Activated gamma-delta T cell (primary cell): ENCODE results near the gene ANKMY2.
A peak's percentile ranks its signal among the peaks of the same experiment; 100 is the strongest.
"Not testable (repeated sequence)": the region's sequence is repeated elsewhere in the genome, so short reads cannot be mapped to it uniquely, and the experiment has no call there.

Experiments used
- DNase-seq: peaks from one replicate; lab custom pipeline; 2025; lab: John Stamatoyannopoulos, UW

ANKMY2 gene

DNA sequence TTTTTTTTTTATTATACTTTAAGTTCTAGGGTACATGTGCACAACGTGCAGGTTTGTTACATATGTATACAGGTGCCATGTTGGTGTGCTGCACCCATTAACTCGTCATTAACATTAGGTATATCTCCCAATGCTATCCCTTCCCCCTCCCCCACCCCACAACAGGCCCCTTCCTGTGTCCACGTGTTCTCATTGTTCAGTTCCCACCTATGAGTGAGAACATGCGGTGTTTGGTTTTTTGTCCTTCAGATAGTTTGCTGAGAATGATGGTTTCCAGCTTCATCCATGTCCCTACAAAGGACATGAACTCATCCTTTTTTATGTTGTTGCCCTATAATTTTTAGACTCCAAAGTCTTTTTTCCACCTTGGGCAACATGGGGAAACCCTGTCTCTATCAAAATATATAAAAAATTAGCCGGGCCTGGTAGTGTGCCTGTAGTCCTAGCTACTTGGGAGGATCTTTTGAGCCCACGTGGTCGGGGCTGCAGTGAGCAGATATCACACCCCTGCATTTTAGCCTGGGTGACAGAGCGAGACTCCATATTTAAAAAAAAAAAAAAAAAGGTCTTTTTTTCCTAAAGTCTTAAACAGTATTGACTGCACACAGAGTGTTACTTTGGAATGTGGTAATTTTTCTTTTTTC, 14.4 kb upstream of the ANKMY2 start:
- not testable (repeated sequence) for DNase-seq

DNA sequence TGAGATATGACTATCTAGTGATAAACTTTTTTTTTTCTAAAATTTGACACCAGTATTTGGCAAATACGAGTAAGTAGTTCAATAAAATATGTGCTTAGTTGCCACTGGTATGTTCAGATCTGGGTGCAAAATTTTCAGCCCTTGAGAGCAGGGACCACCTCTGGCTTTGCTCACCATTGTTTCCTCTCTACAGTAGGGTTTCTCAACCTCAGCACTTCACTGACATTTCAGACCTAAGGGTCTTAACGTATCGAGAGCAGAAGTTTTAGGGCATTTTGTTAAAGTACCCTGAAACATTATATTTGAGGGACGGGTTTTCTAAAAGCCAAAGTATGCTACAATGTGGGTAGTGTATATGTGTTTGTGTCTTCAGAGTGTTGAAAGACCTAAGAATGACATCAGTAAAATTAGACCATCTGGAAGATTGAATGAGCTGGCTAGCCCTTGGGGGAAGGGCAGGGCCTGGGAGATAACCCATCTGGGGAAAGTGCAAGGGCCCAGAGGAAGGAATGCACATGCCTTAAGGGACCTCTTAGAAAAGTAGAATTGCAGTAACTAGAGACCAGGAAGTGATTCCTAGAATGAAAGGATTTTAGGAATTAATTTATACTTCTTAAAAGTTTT, 12.2 kb upstream of the ANKMY2 start:
- DNase-seq, result no peak

DNA sequence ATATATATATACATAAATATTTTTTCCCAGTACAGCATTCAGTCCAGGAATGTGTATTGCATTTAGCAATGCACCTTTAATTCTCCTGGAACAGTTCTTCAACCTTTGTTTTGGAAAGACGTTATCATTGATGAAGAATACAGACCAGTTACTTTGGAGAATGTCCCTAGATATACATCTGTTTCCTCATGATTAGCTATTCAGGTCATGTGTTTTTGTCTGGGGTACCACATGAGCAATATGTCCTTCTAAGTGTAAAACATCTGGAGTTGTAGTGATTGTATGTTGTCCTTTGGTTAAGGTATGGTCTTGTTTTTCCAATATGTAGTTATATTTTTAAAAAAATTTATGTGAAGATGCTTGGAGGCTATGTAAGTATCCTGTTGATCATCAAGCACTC, 10.6 kb upstream of the ANKMY2 start:
- no peak for DNase-seq

DNA sequence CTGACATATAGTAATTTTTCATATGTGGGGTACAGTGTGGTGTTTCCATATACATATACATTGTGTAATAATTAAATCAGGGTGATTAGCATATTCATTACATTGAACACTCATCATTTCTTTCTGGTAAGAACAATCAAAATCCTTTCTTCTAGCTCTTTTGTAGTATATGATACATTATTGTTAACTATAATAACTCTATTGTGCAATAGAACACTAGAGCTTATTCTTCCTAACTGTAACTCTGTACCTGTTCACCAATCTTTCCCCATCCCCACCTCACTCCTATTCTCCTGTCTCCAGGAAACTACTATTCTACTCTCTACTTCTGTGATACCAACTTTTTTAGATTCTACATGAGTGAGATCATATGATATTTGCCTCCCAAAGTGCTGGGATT, 9.8 kb upstream of the ANKMY2 start:
- DNase-seq, result no peak

DNA sequence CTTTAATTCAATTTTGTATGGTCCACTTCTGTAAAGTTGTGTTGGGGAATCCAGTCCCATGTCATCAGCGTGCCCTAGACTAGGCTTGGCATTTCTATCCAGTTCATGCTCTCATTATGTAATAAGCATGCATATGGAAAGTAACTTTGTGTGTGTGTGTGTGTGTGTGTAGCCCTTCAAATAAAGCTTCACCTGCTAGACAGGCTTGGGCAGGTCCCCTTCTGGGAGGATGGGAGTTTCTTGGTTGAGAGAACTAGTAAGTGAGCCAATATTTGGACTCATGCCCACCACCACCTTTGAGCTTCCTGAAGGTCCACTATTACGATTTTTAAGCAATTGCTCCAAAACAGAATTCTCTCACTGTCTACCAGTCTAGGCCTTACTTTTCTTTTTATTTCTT, 7.3 kb upstream of the ANKMY2 start:
- no peak for DNase-seq

DNA sequence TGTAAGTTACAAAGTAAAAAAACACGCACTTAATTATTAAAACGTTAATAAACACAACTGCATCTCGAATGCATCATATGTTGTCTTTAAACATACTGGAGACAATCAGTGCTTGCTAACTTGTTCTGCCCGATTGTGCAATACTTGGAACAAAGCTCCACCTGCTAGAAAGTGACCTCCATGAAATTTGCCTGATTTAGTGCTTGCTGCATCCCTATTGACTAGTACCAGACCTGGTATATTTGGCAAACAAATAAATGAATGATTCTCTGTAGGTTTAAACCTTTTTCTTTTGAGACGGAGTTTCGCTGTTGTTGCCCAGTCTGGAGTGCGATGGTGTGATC, 6.7 kb upstream of the ANKMY2 start:
- no peak for DNase-seq

DNA sequence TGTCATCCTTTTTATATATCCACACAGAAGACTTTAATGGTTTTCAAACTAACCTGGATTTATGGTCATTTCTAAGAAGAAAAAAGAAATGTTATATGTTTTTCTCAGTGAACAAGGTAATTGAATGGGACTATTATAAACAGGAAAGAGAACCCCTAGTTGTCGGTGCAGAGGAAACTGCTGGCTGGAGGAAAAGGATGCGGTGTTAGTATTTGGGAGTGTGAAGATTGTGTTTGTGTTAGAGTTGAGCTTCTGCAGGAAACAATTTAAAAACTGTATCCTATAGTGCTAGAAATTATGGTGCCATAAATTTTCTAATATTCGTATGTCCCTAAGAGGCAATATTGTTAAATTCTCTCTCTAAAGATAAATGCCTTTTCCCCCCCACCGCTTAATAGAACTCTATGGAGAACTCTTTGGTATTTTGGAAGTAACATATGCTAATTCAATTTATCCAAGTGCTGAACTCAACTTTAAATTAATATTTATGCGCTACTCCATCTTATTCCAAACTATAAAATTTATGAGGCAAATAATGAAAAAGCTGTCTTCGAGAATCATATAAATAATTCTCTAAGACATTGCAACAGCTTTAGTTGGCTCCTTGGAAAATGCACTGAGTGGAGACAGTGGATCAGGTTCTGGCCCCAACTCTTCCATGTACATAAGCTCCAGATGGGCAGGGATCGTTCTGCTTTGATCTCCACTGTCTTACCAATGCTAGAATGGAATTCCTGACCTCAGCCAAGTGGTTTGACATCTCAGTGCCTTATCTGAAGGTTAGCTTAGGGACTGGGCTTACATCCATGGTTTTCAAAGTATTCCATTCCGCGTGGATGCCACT, 6.1 kb upstream of the ANKMY2 start:
- no peak for DNase-seq

DNA sequence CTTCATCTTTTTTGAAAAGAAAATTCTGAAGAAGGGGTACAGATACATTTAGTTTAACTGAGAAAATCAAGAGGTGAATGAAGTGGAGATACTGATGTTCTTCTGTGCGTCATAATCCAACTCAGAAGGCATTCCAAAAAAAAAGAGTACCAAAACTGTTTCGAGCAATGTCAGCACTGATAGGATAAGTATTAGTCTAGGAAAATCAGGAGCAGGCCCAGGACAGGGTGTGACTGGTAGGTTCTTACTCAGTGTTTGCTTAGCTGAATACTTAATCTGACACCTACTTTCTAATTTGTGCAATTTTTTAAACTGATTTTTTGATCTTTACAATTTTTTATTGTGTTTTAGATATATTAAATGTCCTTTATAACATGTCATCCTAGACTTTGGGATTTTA, 4.7 kb upstream of the ANKMY2 start:
- no peak for DNase-seq

DNA sequence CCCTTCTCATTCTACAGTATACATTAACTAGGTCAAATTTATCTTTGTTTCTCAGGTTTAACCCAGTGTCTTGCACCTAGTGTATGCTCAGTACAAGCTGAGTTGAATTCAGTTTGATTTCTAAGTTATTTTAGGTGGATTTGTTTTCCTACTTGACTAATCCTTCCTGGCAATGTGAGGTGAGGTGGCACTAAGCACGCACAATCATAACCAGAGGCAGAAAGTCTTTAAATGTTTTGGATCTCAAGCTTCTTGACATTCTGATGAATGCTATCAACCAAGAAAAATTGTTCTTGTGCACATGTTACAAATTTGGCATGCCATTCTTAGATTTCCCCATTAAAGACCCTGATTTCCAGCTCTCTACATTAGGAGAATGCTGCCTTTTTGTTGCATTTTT, 3.6 kb upstream of the ANKMY2 start:
- no peak for DNase-seq

DNA sequence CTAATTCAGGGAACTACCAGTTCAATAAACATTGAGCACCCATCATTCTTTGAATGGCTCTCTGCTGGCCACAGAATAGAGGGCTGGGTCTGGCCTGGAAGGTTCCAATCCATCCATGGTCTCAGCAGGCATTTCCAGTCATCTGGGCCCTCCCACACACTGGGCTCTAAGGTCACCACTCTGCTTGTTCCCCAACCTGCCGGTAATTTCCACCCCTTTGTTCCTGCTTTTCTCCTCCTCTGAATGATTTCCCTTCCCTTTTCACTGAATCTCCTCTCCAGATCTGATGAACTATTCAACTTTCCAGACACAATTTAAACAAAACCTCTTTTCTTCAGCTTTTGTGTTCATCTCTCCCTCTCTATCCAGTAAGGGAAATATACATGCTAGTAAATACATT, 3.0 kb upstream of the ANKMY2 start:
- DNase-seq, result no peak

DNA sequence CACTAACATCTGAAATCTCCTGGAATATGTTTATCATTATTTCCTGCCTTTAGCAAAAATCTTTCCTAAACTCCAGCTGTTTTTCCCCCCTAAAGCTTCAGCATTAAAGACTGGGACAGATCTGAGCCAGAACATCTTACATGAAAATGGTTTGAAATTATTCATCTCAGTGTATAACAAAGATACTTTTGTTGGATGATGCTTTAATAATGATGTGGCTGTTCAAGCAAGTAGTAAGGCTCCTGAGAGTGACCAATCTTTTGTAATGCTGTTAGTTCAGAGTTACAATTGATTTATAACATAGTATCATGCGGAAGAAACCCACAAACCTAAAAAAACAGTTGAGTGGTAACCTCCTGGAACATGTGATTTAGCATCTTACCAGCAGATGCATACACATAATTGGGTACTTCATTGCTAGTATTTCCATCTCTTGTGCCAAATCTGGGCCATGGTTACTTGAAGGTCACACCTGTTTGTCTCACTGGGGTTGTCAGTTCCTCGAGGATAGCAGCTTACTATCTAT, 1.9 kb upstream of the ANKMY2 start:
- DNase-seq, result no peak

DNA sequence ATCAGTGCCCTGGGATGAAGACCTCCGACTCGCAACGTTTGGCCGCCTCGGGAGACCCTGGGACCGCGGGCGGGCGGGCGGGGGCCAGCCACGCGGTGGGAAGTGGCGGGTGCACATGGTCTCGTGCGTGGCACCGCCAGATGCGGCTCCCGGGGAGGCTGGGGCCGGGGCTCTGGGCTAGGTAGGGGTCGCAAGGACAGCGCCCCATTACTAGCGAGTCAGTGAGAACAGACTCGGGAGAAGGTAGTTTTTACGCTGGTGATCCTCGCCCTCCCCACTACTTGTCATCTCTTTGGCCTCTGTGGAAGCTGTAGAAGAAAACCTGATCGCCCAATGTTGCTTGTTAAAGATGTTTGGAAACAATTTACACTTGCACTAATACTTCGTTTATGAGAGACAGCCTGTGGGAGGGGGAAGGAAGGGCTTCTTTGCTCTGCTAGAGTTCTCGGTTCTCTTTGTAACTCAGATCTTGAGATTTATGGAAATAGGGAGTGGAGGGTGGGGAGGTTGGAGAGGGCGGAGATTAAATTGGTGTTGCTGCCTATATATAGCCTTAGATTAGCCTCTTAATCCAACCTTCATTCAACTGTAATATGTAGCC, 1.0 kb upstream of the ANKMY2 start:
- DNase-seq, result no peak

DNA sequence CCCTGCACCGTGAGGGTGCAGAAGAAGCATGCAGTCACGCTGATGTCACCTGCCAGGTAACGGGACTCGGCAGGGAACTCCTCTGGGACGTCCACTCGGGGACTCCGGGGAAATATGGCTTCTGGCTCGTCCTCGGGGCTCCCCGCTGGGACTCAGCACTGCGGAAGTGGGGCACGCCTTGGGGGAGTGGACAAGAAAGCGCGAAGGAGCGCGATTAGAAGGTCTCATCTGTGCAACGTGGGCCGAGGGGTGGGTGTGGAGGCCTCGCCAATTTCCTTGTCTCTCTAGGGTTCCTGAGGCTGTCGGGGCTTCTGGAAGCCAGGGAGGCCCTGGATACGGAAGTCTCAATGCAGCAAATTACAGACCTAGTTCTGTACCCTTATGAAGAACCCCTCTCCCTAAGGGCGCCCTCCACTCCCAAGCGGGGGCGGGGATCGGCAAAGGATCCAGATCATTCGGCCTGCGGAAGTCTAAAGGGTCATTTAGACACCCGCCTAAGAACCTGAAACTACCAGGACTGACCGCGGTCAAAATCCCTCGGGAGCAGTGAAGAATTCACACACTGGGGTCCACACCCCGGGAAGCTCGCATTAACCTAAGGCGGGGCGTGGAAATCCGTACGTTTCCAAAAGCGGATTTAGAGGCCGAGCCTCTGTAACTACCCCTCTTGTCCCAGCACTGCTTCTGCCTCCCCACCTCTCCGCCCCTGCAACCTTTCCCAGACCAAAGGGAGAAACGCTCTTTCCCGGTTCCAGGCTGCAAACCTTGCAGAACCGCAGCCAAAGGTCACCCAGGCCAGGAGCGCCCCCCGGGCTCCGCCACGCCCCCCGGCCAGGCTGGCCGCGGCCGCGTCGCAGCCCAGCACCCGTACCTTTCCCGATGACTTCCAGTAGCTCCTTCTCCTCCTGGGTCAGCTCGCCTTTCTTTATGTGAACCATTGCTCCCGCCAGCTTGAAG, 640 bp downstream of the ANKMY2 start:
- peak; percentile 22 for DNase-seq

DNA sequence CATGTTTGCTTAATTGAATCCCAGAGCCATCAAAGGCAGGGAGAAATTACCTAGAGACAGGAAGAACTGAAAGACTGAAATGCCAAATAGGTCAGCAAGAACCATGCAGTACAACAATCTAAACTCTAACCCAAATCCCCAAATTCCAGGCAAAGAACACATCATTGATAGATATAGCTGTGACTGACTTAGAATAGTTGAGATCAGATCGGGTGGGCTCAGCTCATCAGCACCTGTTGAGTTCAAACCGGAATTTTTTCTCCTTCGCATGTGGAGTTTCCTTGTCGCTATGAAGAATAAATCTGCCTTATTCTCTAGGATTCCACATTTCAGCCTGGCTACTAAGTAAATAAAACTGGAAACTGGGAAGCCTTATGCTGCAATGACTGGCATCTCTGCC, 1.4 kb downstream of the ANKMY2 start:
- no peak for DNase-seq

DNA sequence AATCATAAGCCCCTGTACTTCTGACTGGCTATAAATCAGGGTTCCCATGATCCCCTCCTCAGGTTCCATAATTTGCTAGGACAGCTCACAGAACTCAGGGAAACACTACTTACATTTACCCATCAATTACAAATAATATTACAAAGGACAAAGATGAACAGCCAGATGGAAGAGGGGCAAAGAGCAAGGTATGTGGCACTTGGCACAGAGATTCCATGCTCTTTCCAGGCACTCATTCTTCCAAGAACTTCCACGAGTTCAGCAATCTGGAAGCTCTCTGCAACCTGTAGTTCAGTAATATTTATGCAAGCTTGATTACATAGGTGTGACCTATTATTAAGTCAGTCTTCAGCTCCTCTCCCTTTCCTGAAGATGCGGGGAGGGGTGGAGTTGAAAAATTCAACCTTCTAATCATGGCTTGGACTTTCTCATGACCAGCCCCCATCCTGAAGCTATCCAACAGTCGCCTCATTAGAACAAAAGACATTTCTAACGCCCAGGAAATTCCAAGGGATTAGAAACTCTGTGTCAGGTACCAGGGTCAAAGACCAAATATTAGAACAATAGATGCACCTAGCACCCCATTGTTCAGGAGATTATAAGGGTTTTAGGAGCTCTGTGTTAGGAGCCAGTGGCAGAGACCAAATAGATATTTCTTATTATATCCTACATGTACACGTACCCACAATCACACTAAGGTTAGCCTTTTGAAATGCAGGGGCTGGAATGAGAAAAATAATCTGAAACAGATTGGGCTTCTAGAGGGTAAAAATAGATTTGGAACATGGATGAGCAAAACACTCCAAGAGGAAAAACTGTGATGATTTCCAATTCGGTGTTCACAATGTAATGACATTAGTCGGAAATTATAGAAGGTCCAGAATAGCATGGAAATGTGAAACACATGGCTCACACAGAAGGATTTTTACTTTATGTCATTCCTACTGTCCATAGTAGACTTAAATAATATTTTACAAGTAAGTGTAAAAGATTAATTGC, 7.0 kb downstream of the ANKMY2 start:
- no peak for DNase-seq

DNA sequence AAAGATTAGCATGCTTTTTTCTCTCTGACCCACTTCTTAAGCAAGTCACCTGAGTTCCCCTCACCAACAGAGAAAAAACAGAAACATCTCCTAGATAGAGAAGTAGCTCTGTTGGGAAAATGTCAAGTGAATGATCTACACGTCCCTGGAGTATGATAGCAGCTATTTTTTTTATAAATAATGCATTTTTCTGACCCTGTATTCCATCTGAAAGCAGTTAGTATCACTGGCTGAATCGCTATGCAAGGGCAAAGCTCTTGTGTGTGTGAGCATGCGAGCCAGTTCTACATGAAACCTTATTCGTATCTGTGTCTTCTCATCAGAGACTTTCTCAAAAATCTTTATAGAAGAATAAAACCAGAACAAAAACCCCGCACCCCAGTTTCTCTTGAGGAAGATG, 8.2 kb downstream of the ANKMY2 start:
- no peak for DNase-seq

DNA sequence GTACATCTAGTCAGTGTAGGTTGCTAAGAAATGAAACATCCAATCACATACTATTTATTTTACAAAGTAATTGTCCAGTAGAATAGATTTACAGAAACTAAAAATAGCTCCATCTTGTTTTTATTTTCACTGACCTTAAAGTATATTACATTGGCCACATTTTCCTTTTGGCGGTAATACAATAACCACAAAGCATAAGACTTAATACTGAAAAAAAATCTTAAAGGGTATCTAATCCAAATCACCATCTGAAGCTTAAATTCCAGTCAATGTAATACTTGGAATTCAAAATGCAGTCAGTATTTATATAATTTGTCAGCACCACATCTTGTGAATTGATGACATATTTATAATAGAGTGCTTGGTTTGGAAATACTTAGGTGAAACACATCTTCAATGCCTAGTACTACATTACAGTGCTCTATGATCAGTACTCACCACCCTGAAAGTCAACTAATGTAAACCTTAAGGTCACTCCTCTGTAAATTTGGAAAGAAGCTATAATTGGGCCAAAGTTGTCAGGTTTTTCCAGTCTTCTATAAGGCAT, 8.9 kb downstream of the ANKMY2 start:
- DNase-seq, result no peak

DNA sequence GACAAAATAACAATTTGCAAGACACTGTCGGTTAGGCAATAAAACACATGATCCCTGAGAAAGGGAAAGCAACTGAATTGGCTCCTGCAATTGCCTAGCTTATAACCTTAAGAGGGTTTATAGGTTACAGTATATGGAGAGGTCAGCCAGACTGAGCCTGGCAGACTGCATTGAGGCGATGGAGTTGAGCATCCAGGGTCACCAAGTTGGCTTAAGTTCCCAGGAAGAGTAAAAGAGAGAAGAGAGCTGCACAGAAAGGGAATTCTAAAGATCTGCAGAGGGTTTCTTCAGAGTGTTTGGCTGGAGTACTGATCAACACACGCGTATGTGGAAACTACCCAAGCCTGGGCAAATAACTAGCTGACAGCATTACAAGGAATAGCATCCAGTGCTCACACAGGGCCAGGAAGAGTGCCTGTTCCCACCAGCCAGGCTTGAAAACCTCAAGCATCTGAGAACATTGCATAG, 11.2 kb downstream of the ANKMY2 start:
- no peak for DNase-seq

DNA sequence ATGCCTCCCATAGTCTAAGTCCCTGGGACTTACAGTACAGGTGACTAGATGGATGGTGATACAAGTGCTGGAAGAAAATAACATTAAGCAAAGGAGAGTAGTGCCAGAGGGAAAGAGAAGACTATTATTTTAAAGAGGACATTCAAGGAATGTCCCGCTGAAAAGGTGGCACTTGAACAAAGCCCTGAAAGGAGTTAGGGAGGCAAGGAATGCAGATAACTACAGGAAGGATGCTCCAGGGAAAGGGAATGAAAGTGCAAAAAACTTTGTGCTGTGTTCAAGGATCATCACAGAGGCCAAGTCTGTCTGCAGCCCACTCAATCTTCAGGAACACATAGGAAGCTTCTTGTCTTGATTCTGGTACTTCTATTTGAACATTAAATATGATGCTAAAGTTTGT, 14.9 kb downstream of the ANKMY2 start:
- DNase-seq, result no peak

DNA sequence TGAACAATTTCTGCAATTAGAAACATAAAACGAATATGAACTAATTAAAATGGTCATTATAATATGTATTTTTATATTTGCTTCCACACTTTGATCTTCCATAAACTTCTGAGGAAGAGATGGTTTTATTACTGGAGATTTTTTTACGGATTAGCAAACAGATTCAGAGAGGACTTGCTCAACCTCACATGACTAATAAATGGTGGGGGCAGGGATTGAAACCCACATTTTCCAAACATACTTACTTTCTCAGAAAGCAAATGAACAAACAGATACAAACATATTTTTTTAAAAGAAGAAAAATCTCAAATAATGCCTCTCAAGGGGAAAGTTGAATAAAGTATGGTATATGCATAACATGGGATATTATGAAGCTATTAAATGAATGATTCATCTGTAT, 18.3 kb downstream of the ANKMY2 start:
- no peak for DNase-seq
